GM12892 (cell line): ENCODE data around the gene ZBTB7C.

Source experiments
- POLR2A ChIP-seq: IDR thresholded peaks from 2 replicates; pipeline ENCODE4 v1.6.1; 2011; ENCODE audit warnings: low read depth, low read length, control low read depth
- POLR2AphosphoS5 ChIP-seq: IDR thresholded peaks from 2 replicates; pipeline ENCODE4 v1.6.1; 2011; ENCODE audit warnings: low read depth, low read length, control low read depth
- TAF1 ChIP-seq: IDR thresholded peaks from 2 replicates; pipeline ENCODE4 v1.6.1; 2011; ENCODE audit warnings: low read depth, mild to moderate bottlenecking, control low read depth, low read length, borderline replicate concordance

- TF ChIP-seq POLR2AphosphoS5 (no peak), TAF1 (no peak), POLR2A (no peak)
Measured at GRCh38 chr18:48351216-48352050, 57.8 kb downstream of the ZBTB7C start.
